ENCODE results near the gene CTIF. TPM values are rescaled to one million over a fixed set of nuclear protein-coding genes. Genes with fewer than 3 reads are reported as not detected.

CTIF gene
- total RNA-seq, 2 experiments from 2014 or later: 0.06 to 0.38 TPM

DNA sequence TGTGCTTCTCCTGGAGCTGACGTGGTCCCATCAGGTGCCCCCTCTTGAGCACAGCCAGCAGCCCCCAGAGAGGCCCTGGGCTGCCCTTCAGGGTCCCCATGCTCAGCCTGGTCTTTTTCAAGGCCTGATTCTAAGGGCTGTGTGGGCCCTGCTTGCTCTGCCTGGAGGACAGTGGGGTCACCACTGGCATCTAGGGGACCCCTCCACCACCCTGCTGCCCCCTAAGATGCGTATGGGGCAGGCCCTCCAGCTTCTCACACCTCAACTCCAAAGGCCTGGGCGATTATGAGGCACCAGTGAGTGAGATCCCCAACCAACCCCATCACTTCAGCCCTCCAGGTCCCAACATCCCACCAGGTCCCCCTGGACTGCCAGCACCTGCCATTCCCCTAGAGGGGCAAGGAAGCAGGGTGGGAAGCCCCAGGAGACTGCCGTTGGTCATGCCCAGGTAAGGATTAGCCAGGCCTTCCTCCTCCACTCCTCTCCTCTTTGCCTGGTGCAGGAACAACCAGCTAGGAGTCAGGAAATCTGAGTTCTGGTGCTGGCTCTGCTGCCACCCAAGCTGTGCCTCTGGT is 297.5 kb downstream of the CTIF start:
- TF ChIP-seq, protein P1, sequence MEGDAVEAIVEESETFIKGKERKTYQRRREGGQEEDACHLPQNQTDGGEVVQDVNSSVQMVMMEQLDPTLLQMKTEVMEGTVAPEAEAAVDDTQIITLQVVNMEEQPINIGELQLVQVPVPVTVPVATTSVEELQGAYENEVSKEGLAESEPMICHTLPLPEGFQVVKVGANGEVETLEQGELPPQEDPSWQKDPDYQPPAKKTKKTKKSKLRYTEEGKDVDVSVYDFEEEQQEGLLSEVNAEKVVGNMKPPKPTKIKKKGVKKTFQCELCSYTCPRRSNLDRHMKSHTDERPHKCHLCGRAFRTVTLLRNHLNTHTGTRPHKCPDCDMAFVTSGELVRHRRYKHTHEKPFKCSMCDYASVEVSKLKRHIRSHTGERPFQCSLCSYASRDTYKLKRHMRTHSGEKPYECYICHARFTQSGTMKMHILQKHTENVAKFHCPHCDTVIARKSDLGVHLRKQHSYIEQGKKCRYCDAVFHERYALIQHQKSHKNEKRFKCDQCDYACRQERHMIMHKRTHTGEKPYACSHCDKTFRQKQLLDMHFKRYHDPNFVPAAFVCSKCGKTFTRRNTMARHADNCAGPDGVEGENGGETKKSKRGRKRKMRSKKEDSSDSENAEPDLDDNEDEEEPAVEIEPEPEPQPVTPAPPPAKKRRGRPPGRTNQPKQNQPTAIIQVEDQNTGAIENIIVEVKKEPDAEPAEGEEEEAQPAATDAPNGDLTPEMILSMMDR (conservative IDR thresholded peaks at IDR 0.05; ENCODE audit: low read length): no peak
- no peak for TF ChIP-seq EZH2phosphoT487 (IDR thresholded peaks at IDR 0.05; ENCODE audit: borderline replicate concordance, low read depth, low read length)
- Histone ChIP-seq H3K27ac (ENCODE audit: low read depth, low read length, poor library complexity, severe bottlenecking) (no peak overlapping the region), H3K4me3 (ENCODE audit: low read depth, low read length, poor library complexity, severe bottlenecking) (no peak overlapping the region), H3K4me1 (ENCODE audit: insufficient read depth, low read length, poor library complexity, severe bottlenecking) (peaks cover 52% of the 10 kb centered on the region), H3K79me2 (ENCODE audit: insufficient read depth, low read depth, low read length) (no peaks in the 10 kb centered on the region), H2AFZ (ENCODE audit: low read length) (no peak overlapping the region), H3K9me3 (ENCODE audit: low read length) (no peaks in the 10 kb centered on the region), H3K9me2 (ENCODE audit: insufficient read depth, low read length) (no peaks in the 10 kb centered on the region), H3K36me3 (ENCODE audit: insufficient read depth, low read length) (no peaks in the 10 kb centered on the region), H4K20me1 (ENCODE audit: insufficient read depth, low read length) (no peaks in the 10 kb centered on the region), H3K4me2 (ENCODE audit: low read length) (no peak overlapping the region)
- CTCF ChIA-PET (ENCODE audit: unreplicated experiment): no interaction called here
- intact Hi-C loops (cut with micrococcal nuclease; ENCODE audit: unreplicated experiment): no loop called here
- POLR2A ChIA-PET: interaction anchor here (0.6 kb wide), 2 partner anchors 10 to 13 kb away, joined by 5 read pairs; no protein-coding TSS in a partner anchor
- BruUV-seq (replicated peaks): no TSS peak
- no peak for DNase-seq (ENCODE audit: low spot score)

GRCh38 chr18:48836806-48837615 is 298.2 kb downstream of the CTIF start:
- Histone ChIP-seq H3K4me2 (ENCODE audit: low read length) (no peak overlapping the region), H2AFZ (ENCODE audit: low read length) (no peak overlapping the region), H3K27ac (ENCODE audit: low read depth, low read length, poor library complexity, severe bottlenecking) (no peak overlapping the region), H3K4me3 (ENCODE audit: low read depth, low read length, poor library complexity, severe bottlenecking) (no peak overlapping the region), H3K36me3 (ENCODE audit: insufficient read depth, low read length) (no peaks in the 10 kb centered on the region), H4K20me1 (ENCODE audit: insufficient read depth, low read length) (no peaks in the 10 kb centered on the region), H3K9me2 (ENCODE audit: insufficient read depth, low read length) (no peaks in the 10 kb centered on the region), H3K9me3 (ENCODE audit: low read length) (no peaks in the 10 kb centered on the region), H3K4me1 (ENCODE audit: insufficient read depth, low read length, poor library complexity, severe bottlenecking) (peaks cover 49% of the 10 kb centered on the region), H3K79me2 (ENCODE audit: insufficient read depth, low read depth, low read length) (no peaks in the 10 kb centered on the region)
- BruUV-seq (replicated peaks): no TSS peak
- intact Hi-C loops (cut with micrococcal nuclease; ENCODE audit: unreplicated experiment): no loop called here
- ChIA-PET POLR2A (no interaction called here), CTCF (ENCODE audit: unreplicated experiment) (no interaction called here)
- DNase-seq (ENCODE audit: low spot score): no peak
- TF ChIP-seq EZH2phosphoT487 (IDR thresholded peaks at IDR 0.05; ENCODE audit: borderline replicate concordance, low read depth, low read length): no peak
- TF ChIP-seq, protein P1 (conservative IDR thresholded peaks at IDR 0.05; ENCODE audit: low read length): no peak

GRCh38 chr18:48837676-48838075 is 298.8 kb downstream of the CTIF start:
- no peaks in the 10 kb centered on the region for H3K36me3 ChIP-seq (ENCODE audit: insufficient read depth, low read length)
- H4K20me1 ChIP-seq (ENCODE audit: insufficient read depth, low read length): no peaks in the 10 kb centered on the region
- no peak for DNase-seq (ENCODE audit: low spot score)
- H3K4me2 ChIP-seq (ENCODE audit: low read length): no peak overlapping the region
- H3K4me3 ChIP-seq (ENCODE audit: low read depth, low read length, poor library complexity, severe bottlenecking): no peak overlapping the region
- no peaks in the 10 kb centered on the region for H3K9me2 ChIP-seq (ENCODE audit: insufficient read depth, low read length)
- no peaks in the 10 kb centered on the region for H3K9me3 ChIP-seq (ENCODE audit: low read length)
- TF ChIP-seq, protein P1 (conservative IDR thresholded peaks at IDR 0.05; ENCODE audit: low read length): no peak
- no peak for TF ChIP-seq EZH2phosphoT487 (IDR thresholded peaks at IDR 0.05; ENCODE audit: borderline replicate concordance, low read depth, low read length)
- ChIA-PET POLR2A (no interaction called here), CTCF (ENCODE audit: unreplicated experiment) (no interaction called here)
- intact Hi-C loops (cut with micrococcal nuclease; ENCODE audit: unreplicated experiment): no loop called here
- BruUV-seq (replicated peaks): no TSS peak
- no peak overlapping the region for H2AFZ ChIP-seq (ENCODE audit: low read length)
- no peaks in the 10 kb centered on the region for H3K79me2 ChIP-seq (ENCODE audit: insufficient read depth, low read depth, low read length)
- peaks cover 49% of the 10 kb centered on the region for H3K4me1 ChIP-seq (ENCODE audit: insufficient read depth, low read length, poor library complexity, severe bottlenecking)
- no peak overlapping the region for H3K27ac ChIP-seq (ENCODE audit: low read depth, low read length, poor library complexity, severe bottlenecking)

Data from OCI-LY7 (cell line).